SK-N-SH (cell line): ENCODE data around the gene ART4. TPM values are rescaled to one million over a fixed set of nuclear protein-coding genes. Genes with fewer than 3 reads are reported as not detected.

Experiments
- CTCF ChIA-PET: fragments of 300-600, 350-600 bp; formaldehyde crosslinking; extraction: SDS; loops from one replicate; lab custom pipeline; 2021; lab: Yijun Ruan, JAX
- POLR2A ChIA-PET: fragments of 350-600 bp; sonication (Branson Sonifier 250); formaldehyde crosslinking; extraction: SDS; loops from one replicate; lab custom pipeline; 2020; ENCODE audit warnings: antibody characterized with exemption, inconsistent platforms; lab: Yijun Ruan, JAX
- DNase-seq: peaks from one replicate; pipeline ENCODE4 v3.0.0; 2012
- H2AFZ ChIP-seq: fragments of 200-600 bp; sonication (generic); 2 replicates; pipeline ENCODE4 v1.8.1; 2016; ENCODE audit warnings: antibody characterized with exemption, mild to moderate bottlenecking, low read depth
- H3F3A ChIP-seq: fragments of 200-600 bp; sonication (generic); replicated peaks from 2 replicates; pipeline ENCODE3; 2016; ENCODE audit warnings: antibody characterized with exemption, mild to moderate bottlenecking; ENCODE audit not compliant: insufficient read depth
- H3K27ac ChIP-seq, 2 experiments: fragments of 200-500 bp in 1 of 2; fragments of 200-600 bp in 1 of 2; sonication (Bioruptor generic) in 1 of 2; sonication (generic), shearing (Covaris generic) in 1 of 2; 2 replicates each; pipeline versions ENCODE4 v1.5.1 to v1.6.1; 2014 to 2016; ENCODE audit warnings: low read depth in 2 of 2, inconsistent platforms in 1 of 2, low read length in 1 of 2, mild to moderate bottlenecking in 1 of 2, mixed read lengths in 1 of 2
- H3K27me3 ChIP-seq: fragments of 200-600 bp; sonication (generic), shearing (Covaris generic); 2 replicates; pipeline ENCODE4 v1.6.1; 2016; ENCODE audit warnings: mixed run types; ENCODE audit not compliant: insufficient read depth
- H3K36me3 ChIP-seq, 2 experiments: fragments of 200-500 bp in 1 of 2; fragments of 200-600 bp in 1 of 2; sonication (Bioruptor generic) in 1 of 2; sonication (generic) in 1 of 2; replicated peaks in 1 of 2; 2 replicates each; pipeline versions ENCODE3 to v1.5.1; 2014 to 2016; ENCODE audit warnings: low read length in 1 of 2, mild to moderate bottlenecking in 1 of 2; ENCODE audit not compliant: insufficient read depth in 2 of 2, control insufficient read depth in 1 of 2
- H3K4me1 ChIP-seq, 2 experiments: fragments of 200-500 bp in 1 of 2; fragments of 200-600 bp in 1 of 2; sonication (Bioruptor generic) in 1 of 2; sonication (generic), shearing (Covaris generic) in 1 of 2; 2 replicates each; pipeline versions ENCODE4 v1.5.1 to v1.6.1; 2014 to 2016; ENCODE audit warnings: low read depth in 1 of 2, low read length in 1 of 2, mixed run types in 1 of 2; ENCODE audit not compliant: insufficient read depth in 2 of 2, control insufficient read depth in 1 of 2
- H3K4me2 ChIP-seq: fragments of 200-600 bp; sonication (generic), shearing (Covaris generic); 2 replicates; pipeline ENCODE4 v1.6.1; 2017; ENCODE audit warnings: mixed run types
- H3K4me3 ChIP-seq, 2 experiments: fragments of 200-500 bp in 1 of 2; fragments of 200-600 bp in 1 of 2; sonication (Bioruptor generic) in 1 of 2; sonication (generic), shearing (Covaris generic) in 1 of 2; 2 replicates each; pipeline versions ENCODE4 v1.5.1 to v1.8.1; 2014 to 2016; ENCODE audit warnings: low read depth in 2 of 2, inconsistent platforms in 1 of 2, low read length in 1 of 2, mild to moderate bottlenecking in 1 of 2, mixed read lengths in 1 of 2, moderate library complexity in 1 of 2
- H3K79me2 ChIP-seq: fragments of 200-600 bp; sonication (generic); 2 replicates; pipeline ENCODE4 v1.8.1; 2017; ENCODE audit warnings: mild to moderate bottlenecking; ENCODE audit not compliant: insufficient read depth
- H3K9ac ChIP-seq: fragments of 200-600 bp; sonication (generic); 2 replicates; pipeline ENCODE4 v1.6.1; 2017; ENCODE audit warnings: mixed run types
- H3K9me2 ChIP-seq: fragments of 200-600 bp; sonication (generic); 2 replicates; pipeline ENCODE4 v1.6.1; 2017; ENCODE audit warnings: mixed run types
- H3K9me3 ChIP-seq: fragments of 200-600 bp; sonication (generic); 2 replicates; pipeline ENCODE4 v1.6.1; 2017; ENCODE audit warnings: mixed run types, mild to moderate bottlenecking, moderate library complexity
- H4K20me1 ChIP-seq: fragments of 200-600 bp; sonication (generic); 2 replicates; pipeline ENCODE4 v1.6.1; 2017; ENCODE audit warnings: mild to moderate bottlenecking, mixed run types; ENCODE audit not compliant: insufficient read depth
- JUND ChIP-seq: IDR thresholded peaks from 2 replicates; pipeline ENCODE4 v1.4.0; 2012
- MAX ChIP-seq: IDR thresholded peaks from 2 replicates; pipeline ENCODE4 v1.4.0; 2012; ENCODE audit warnings: low read depth
- NFIC ChIP-seq: IDR thresholded peaks from 2 replicates; pipeline ENCODE4 v1.4.0; 2012; ENCODE audit warnings: borderline replicate concordance
- PBX3 ChIP-seq: IDR thresholded peaks from 2 replicates; pipeline ENCODE4; 2012
- POLR2AphosphoS5 ChIP-seq: IDR thresholded peaks from 2 replicates; pipeline ENCODE4 v1.6.1; 2012; ENCODE audit warnings: low read depth, low read length
- RAD21 ChIP-seq: IDR thresholded peaks from 2 replicates; pipeline ENCODE4 v1.6.1; 2012; ENCODE audit warnings: mild to moderate bottlenecking, low read length
- RFX5 ChIP-seq: IDR thresholded peaks from 2 replicates; pipeline ENCODE4 v1.6.1; 2012; ENCODE audit warnings: mild to moderate bottlenecking, improper control_type of control experiment, low read length
- SIN3A ChIP-seq: IDR thresholded peaks from 2 replicates; pipeline ENCODE4 v1.6.1; 2012; ENCODE audit warnings: low read depth, mild to moderate bottlenecking, low read length, moderate library complexity, borderline replicate concordance
- SMC3 ChIP-seq: IDR thresholded peaks from 2 replicates; pipeline ENCODE4 v1.6.1; 2012; ENCODE audit warnings: low read depth, low read length, improper control_type of control experiment
- TAF1 ChIP-seq: IDR thresholded peaks from 2 replicates; pipeline ENCODE4 v1.6.1; 2012; ENCODE audit warnings: low read depth, mild to moderate bottlenecking, low read length, moderate library complexity, borderline replicate concordance
- TCF12 ChIP-seq: IDR thresholded peaks from 2 replicates; pipeline ENCODE4 v1.4.0; 2012
- USF1 ChIP-seq: IDR thresholded peaks from 2 replicates; pipeline ENCODE4 v1.4.0; 2012; ENCODE audit warnings: low read depth, borderline replicate concordance
- YY1 ChIP-seq: IDR thresholded peaks from 2 replicates; pipeline ENCODE4 v1.4.0; 2012; ENCODE audit warnings: low read depth, mild to moderate bottlenecking
- ZBTB33 ChIP-seq: IDR thresholded peaks from 2 replicates; pipeline ENCODE4 v1.4.0; 2012; ENCODE audit warnings: low read depth, borderline replicate concordance
- WGBS: methylation state at CpG from one replicate; pipeline ENCODE4 v1.1.6; 2017; ENCODE audit warnings: low lambda C conversion rate; 5-methylcytosine and 5-hydroxymethylcytosine counted together
- polyA plus RNA-seq, 3 experiments: library from polyadenylated mRNA; depleted of rRNA; stranded (reverse); fragments of >200 nt; gene quantifications; 2 replicates each; pipeline ENCODE4 v1.2.3, GENCODE V29; 2012

Gene ART4
- polyA plus RNA-seq, 1 of the 3 experiments (the other 2 are of a cell fraction) = not detected

GRCh38 chr12:14885718-14886221 is 42.4 kb upstream of the ART4 start, which contains the start of gene MGP (continued):
- no peak for TF ChIP-seq TAF1
- no peak for TF ChIP-seq USF1
- 0 out of 2 replicates have a peak, but pooled peaks have one; percentile 13 for TF ChIP-seq SIN3A
- no peak for TF ChIP-seq RAD21
- TF ChIP-seq RFX5 = no peak
- no peak for TF ChIP-seq SMC3
- TF ChIP-seq ZBTB33 = no peak

- Histone ChIP-seq H3F3A (no peaks in the 10 kb centered on the region), H3K4me2 (peak overlapping the region; percentile 77), H3K27me3 (no peaks in the 10 kb centered on the region), H3K36me3 (peaks cover 2 to 11% of the 10 kb centered on the region in 2 experiments), H3K27ac (peak overlapping the region; percentile 68 to 75; a peak in 3 of 4 replicates), H3K4me1 (peaks cover 9 to 11% of the 10 kb centered on the region in 2 experiments; a peak in 3 of 4 replicates), H3K9me2 (no peaks in the 10 kb centered on the region; the same call in 1 of the 2 replicates), H2AFZ (0 out of 2 replicates have a peak overlapping the region, but pooled peaks have one; percentile 7), H3K79me2 (no peaks in the 10 kb centered on the region), H3K4me3 (peak overlapping the region; percentile 45 to 55; a peak in 3 of 4 replicates), H4K20me1 (no peaks in the 10 kb centered on the region), H3K9me3 (no peaks in the 10 kb centered on the region), H3K9ac (peak overlapping the region; percentile 51; the same call in 1 of the 2 replicates)
- 10% methylated on average over 5 of the region's 5 CpGs for WGBS
- POLR2A ChIA-PET = no interaction called here
- CTCF ChIA-PET = no interaction called here
- DNase-seq = peak; percentile 9
- peak; percentile 92 for TF ChIP-seq NFIC
- TF ChIP-seq YY1 = no peak
- TF ChIP-seq MAX = no peak
- TF ChIP-seq JUND = 0 out of 2 replicates have a peak, but pooled peaks have one; percentile 13
- no peak for TF ChIP-seq RAD21
- TF ChIP-seq TCF12 = peak; percentile 47
- peak; percentile 34; the same call in 1 of the 2 replicates for TF ChIP-seq POLR2AphosphoS5
- TF ChIP-seq PBX3 = peak; percentile 66
Measured at GRCh38 chr12:14884458-14884878, 41.1 kb upstream of the ART4 start.
